ENCODE data around the gene CRTC1. TPM values are rescaled to one million over a fixed set of nuclear protein-coding genes. Genes with fewer than 3 reads are reported as not detected.

CRTC1 gene
- total and polyA plus RNA-seq, 2 of the 13 experiments (the other 11 are each of a cell fraction or from before 2014, with no cell fraction given), result 2.0 to 2.7 TPM

- TF ChIP-seq PATZ1 (CRISPR knock-in tag; IDR thresholded peaks at IDR 0.05), result peak; percentile 88
- TF ChIP-seq ZNF761 (CRISPR knock-in tag; conservative IDR thresholded peaks at IDR 0.05), result no peak
- peak; percentile 70 for TF ChIP-seq NR2C2 (CRISPR knock-in tag; IDR thresholded peaks at IDR 0.05; ENCODE audit: borderline replicate concordance)
- no peak for TF ChIP-seq GABPA (IDR thresholded peaks at IDR 0.05; ENCODE audit: low read depth, low read length)
- TF ChIP-seq GABPA (CRISPR knock-in tag; IDR thresholded peaks at IDR 0.05; ENCODE audit: low read depth), result 0 out of 2 replicates have a peak, but pooled peaks have one; percentile 38
- TF ChIP-seq LCORL (IDR thresholded peaks at IDR 0.05), result no peak
- TF ChIP-seq LCORL (CRISPR knock-in tag; IDR thresholded peaks at IDR 0.05), result peak; percentile 79
- peak; percentile 98 for TF ChIP-seq MTA1 (CRISPR knock-in tag; IDR thresholded peaks at IDR 0.05; ENCODE audit: borderline replicate concordance)
- peak; percentile 60; the same call in 1 of the 2 replicates for TF ChIP-seq ZSCAN21 (CRISPR knock-in tag; IDR thresholded peaks at IDR 0.05; ENCODE audit: borderline replicate concordance)
- no peak for TF ChIP-seq ZNF660 (CRISPR knock-in tag; IDR thresholded peaks at IDR 0.05; ENCODE audit: borderline replicate concordance, low read depth)
- TF ChIP-seq ZNF460 (CRISPR knock-in tag; IDR thresholded peaks at IDR 0.05; ENCODE audit: borderline replicate concordance), result no peak
- TF ChIP-seq CENPBD1 (CRISPR knock-in tag; IDR thresholded peaks at IDR 0.05; ENCODE audit: borderline replicate concordance, low read depth), result no peak
- no peak for TF ChIP-seq ZNF570 (CRISPR knock-in tag; IDR thresholded peaks at IDR 0.05; ENCODE audit: borderline replicate concordance)
- no peak for TF ChIP-seq MLLT10 (CRISPR knock-in tag; IDR thresholded peaks at IDR 0.05)
- TF ChIP-seq KLF6 (CRISPR knock-in tag; IDR thresholded peaks at IDR 0.05), result 0 out of 2 replicates have a peak, but pooled peaks have one; percentile 24
- no peak for TF ChIP-seq IRF2 (CRISPR knock-in tag; IDR thresholded peaks at IDR 0.05)
- peak; percentile 37; the same call in 1 of the 2 replicates for TF ChIP-seq ERF (CRISPR knock-in tag; IDR thresholded peaks at IDR 0.05)
- no peak for TF ChIP-seq ZBED4 (CRISPR knock-in tag; IDR thresholded peaks at IDR 0.05; ENCODE audit: borderline replicate concordance)
- TF ChIP-seq ZNF512 (CRISPR knock-in tag; IDR thresholded peaks at IDR 0.05), result no peak
- TF ChIP-seq ZNF644 (CRISPR knock-in tag; IDR thresholded peaks at IDR 0.05; ENCODE audit: low read depth), result no peak
- TF ChIP-seq ARNTL (CRISPR knock-in tag; IDR thresholded peaks at IDR 0.05), result peak; percentile 91
Measured at GRCh38 chr19:18731562-18732008, 48.1 kb downstream of the CRTC1 start (continued).

Data from HepG2 (cell line).